ENCODE measurements around the gene ALK.

Gene ALK

DNA sequence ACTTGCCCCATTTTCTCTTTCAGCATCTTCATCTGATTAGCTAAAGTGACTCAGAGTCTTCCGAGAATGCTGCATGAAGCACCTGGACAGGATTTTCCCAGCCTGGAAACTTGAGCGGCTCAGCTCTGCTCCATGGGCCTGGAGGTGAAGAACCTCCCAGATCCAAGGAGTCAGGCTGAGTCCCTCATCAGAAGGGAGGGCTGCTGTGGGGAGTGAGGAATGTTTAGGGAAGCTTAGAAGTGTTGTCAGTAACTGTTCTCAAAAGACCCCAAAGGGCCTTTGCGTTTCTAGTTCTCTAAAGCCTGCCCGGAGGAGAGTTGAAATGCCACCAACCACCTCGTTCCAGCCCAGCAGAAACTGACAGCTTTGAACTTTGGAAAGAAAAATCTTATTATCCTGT is 649.1 kb downstream of the ALK start:
- DNase-seq (ENCODE audit: extremely low read depth, low read depth): no peak
- TF ChIP-seq, protein P1, sequence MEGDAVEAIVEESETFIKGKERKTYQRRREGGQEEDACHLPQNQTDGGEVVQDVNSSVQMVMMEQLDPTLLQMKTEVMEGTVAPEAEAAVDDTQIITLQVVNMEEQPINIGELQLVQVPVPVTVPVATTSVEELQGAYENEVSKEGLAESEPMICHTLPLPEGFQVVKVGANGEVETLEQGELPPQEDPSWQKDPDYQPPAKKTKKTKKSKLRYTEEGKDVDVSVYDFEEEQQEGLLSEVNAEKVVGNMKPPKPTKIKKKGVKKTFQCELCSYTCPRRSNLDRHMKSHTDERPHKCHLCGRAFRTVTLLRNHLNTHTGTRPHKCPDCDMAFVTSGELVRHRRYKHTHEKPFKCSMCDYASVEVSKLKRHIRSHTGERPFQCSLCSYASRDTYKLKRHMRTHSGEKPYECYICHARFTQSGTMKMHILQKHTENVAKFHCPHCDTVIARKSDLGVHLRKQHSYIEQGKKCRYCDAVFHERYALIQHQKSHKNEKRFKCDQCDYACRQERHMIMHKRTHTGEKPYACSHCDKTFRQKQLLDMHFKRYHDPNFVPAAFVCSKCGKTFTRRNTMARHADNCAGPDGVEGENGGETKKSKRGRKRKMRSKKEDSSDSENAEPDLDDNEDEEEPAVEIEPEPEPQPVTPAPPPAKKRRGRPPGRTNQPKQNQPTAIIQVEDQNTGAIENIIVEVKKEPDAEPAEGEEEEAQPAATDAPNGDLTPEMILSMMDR (IDR thresholded peaks at IDR 0.05; ENCODE audit: low read depth, low read length): no peak

DNA sequence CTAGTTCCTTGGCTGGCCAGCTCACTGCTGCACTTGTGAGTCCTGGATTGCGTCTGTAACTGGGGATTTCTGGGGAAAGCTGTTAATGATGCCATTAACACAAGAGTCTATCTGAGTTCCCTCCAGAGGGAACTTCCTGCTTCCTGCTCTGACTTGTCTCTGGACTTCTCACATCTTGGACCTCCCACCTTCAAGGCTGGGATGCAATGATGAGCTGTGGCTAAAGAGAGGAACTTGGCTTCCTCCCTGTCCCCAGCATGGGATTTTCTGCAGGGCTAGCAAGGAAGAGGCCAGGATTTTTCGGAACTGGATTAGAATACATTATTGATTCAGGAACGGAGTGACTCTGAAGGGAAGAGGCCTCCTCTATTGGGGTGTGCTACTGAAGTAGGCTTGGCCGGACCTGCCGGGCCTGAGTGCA is 650.7 kb downstream of the ALK start:
- TF ChIP-seq, protein P1 (IDR thresholded peaks at IDR 0.05; ENCODE audit: low read depth, low read length): no peak

DNA sequence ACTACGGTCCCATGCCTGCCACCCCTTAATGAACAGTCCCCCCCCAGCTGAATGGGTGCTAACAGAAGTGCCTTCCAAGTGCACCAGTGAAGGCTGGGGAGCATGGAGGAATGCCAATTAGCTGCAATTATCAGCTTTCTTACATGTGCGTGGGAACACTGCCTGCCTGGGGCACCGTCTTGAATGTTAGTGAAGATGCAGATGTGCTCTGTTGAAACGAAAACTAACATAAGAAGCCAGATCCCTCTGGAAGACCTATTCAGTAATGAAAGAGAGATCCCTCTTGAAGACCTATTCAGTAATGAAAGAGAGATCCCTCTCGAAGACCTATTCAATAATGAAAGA is 651.6 kb downstream of the ALK start:
- no peak for DNase-seq (ENCODE audit: extremely low read depth, low read depth)

More for the DNA sequence above, 650.7 kb downstream of the ALK start:
- no peak for DNase-seq (ENCODE audit: extremely low read depth, low read depth)

DNA sequence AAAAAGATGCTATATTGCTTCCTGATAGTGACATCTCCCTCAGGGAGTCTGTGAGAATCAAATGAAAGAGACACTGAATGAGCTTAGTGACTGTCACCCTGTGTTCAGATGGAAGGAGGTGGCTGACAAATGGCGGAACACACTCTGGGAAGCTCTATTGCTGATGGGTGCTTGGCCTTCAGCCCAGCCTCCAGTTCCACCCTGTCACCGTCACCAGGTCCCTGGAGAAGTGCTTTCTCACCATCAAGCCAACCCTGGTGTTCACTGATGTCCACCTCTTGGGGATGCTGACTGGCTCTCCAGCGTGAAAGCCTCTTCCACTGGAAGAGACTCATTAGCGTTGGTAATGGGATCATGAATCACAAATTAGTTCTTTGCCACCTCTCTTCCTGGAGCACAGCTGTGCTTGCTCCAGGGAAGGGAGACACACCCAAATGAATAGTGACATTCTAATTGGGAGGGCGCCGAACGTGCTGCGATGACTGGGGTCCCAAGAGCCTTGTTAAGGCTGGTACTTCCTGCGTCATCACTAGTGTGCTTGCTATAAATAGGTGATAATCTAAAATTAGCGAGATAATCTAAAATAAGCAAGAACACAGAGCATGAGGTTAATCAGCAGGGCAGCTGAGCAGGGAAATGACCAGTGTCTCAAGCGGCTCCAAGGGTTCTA is 652.2 kb downstream of the ALK start:
- DNase-seq (ENCODE audit: extremely low read depth, low read depth): no peak
- TF ChIP-seq, protein P1 (IDR thresholded peaks at IDR 0.05; ENCODE audit: low read depth, low read length): no peak

More for the DNA sequence above, 651.6 kb downstream of the ALK start:
- TF ChIP-seq, protein P1 (IDR thresholded peaks at IDR 0.05; ENCODE audit: low read depth, low read length): no peak

DNA sequence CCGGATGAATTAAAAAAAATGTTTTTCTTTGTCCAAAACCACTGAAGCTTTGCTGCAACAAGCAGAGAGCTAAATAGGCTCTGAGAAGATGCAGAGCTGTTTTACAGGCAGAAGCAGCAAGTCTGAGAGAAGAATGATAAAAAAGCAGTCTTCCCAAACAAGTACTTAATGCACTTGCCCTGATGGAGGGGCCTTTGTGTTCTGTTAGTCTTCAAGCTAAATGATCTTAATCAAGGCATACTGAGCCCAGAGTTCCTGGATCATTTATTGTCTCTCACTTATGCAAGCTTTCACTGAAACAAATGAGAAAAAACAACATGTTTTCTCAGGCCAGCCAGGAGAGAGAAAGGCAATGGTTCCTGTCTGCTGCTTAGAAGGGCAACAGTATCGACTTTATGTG is 653.7 kb downstream of the ALK start:
- no peak for DNase-seq (ENCODE audit: extremely low read depth, low read depth)
- TF ChIP-seq, protein P1 (IDR thresholded peaks at IDR 0.05; ENCODE audit: low read depth, low read length): no peak

DNA sequence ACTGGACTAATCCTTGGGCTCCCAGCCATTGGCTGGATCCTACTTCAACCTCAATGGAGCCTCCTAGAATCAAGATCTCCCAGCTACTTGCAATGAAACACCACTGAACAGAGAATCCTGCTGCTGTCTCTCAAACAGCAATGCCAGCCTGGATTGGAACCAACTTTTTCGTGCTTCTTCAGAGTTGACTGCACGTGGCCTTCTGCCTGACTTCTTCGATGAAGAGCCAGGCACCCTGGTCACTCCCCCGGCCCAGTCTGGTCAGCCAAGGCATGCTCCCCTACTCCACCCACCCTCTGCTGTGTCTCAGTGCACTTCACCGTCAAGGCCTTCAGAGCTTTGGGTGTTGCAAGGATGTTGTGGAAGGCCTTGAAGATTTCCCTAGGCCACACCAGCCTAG is 657.5 kb downstream of the ALK start:
- no peak for DNase-seq (ENCODE audit: extremely low read depth, low read depth)
- TF ChIP-seq, protein P1 (IDR thresholded peaks at IDR 0.05; ENCODE audit: low read depth, low read length): no peak

DNA sequence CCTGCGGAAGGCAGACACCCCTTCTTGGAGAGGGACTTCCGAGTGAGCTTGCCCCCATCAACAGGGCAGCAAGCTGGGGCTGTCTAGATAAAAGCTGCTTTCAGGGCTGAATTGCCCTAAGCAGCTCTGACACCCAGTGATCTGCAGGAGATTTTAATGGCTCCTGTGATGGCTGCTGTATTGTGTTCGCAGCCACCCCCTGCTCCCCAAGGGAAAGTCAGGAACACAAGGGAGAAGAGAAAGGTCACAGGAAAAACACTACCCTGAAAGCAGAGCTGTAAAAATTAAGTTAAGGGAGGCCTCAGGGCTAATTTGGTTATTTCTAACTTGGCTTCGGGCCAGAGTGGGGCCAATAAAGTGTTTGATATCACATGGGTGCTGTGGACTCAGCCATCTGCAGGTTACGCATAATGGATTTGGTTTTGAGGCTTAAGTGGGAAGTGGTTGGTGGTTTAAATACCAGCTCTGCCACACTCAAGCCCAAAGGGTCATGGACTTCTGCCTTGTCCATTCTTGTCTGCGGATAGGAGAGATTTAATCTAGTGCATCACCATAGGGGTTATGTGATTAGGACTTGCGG is 658.6 kb downstream of the ALK start:
- TF ChIP-seq, protein P1 (IDR thresholded peaks at IDR 0.05; ENCODE audit: low read depth, low read length): no peak
- DNase-seq (ENCODE audit: extremely low read depth, low read depth): no peak

Measured in AG09319 (cell line).